Measurements from ENCODE around the gene LILRB4.

Gene LILRB4

GRCh38 chr19:54616821-54617560 lies 45.8 kb upstream of the LILRB4 start (continued):
- no peak for TF ChIP-seq WT1 (tag by site-specific recombination; IDR thresholded peaks at IDR 0.05)

- H3K4me1 ChIP-seq (ENCODE audit: control insufficient read depth, insufficient read depth, low read length): no peaks in the 10 kb centered on the region
- no peak for TF ChIP-seq ZNF791 (tag by site-specific recombination; IDR thresholded peaks at IDR 0.05)
- TF ChIP-seq, protein P1, sequence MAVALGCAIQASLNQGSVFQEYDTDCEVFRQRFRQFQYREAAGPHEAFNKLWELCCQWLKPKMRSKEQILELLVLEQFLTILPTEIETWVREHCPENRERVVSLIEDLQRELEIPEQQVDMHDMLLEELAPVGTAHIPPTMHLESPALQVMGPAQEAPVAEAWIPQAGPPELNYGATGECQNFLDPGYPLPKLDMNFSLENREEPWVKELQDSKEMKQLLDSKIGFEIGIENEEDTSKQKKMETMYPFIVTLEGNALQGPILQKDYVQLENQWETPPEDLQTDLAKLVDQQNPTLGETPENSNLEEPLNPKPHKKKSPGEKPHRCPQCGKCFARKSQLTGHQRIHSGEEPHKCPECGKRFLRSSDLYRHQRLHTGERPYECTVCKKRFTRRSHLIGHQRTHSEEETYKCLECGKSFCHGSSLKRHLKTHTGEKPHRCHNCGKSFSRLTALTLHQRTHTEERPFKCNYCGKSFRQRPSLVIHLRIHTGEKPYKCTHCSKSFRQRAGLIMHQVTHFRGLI (tag by site-specific recombination; IDR thresholded peaks at IDR 0.05): no peak
- TF ChIP-seq ZFP69B (tag by site-specific recombination; IDR thresholded peaks at IDR 0.05): no peak
- no peak for TF ChIP-seq ZNF518A (tag by site-specific recombination; conservative IDR thresholded peaks at IDR 0.05; ENCODE audit: low read depth)
- no peak for TF ChIP-seq ZNF24 (tag by site-specific recombination; IDR thresholded peaks at IDR 0.05)
- TF ChIP-seq, protein P2, sequence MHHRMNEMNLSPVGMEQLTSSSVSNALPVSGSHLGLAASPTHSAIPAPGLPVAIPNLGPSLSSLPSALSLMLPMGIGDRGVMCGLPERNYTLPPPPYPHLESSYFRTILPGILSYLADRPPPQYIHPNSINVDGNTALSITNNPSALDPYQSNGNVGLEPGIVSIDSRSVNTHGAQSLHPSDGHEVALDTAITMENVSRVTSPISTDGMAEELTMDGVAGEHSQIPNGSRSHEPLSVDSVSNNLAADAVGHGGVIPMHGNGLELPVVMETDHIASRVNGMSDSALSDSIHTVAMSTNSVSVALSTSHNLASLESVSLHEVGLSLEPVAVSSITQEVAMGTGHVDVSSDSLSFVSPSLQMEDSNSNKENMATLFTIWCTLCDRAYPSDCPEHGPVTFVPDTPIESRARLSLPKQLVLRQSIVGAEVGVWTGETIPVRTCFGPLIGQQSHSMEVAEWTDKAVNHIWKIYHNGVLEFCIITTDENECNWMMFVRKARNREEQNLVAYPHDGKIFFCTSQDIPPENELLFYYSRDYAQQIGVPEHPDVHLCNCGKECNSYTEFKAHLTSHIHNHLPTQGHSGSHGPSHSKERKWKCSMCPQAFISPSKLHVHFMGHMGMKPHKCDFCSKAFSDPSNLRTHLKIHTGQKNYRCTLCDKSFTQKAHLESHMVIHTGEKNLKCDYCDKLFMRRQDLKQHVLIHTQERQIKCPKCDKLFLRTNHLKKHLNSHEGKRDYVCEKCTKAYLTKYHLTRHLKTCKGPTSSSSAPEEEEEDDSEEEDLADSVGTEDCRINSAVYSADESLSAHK (tag by site-specific recombination; IDR thresholded peaks at IDR 0.05): no peak
- no peak for TF ChIP-seq ZNF707 (tag by site-specific recombination; IDR thresholded peaks at IDR 0.05)
- TF ChIP-seq SP7 (tag by site-specific recombination; IDR thresholded peaks at IDR 0.05): no peak
- no peak for TF ChIP-seq SETDB1 (IDR thresholded peaks at IDR 0.05; ENCODE audit: insufficient read length, low read length)
- no peak for TF ChIP-seq ZNF600 (tag by site-specific recombination; IDR thresholded peaks at IDR 0.05)
- no peak for TF ChIP-seq ZNF16 (tag by site-specific recombination; IDR thresholded peaks at IDR 0.05; ENCODE audit: low read depth)
- no peak for TF ChIP-seq ZNF621 (tag by site-specific recombination; IDR thresholded peaks at IDR 0.05)
- TF ChIP-seq, protein P3, sequence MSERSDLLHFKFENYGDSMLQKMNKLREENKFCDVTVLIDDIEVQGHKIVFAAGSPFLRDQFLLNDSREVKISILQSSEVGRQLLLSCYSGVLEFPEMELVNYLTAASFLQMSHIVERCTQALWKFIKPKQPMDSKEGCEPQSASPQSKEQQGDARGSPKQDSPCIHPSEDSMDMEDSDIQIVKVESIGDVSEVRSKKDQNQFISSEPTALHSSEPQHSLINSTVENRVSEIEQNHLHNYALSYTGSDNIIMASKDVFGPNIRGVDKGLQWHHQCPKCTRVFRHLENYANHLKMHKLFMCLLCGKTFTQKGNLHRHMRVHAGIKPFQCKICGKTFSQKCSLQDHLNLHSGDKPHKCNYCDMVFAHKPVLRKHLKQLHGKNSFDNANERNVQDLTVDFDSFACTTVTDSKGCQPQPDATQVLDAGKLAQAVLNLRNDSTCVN (tag by site-specific recombination; optimal IDR thresholded peaks at IDR 0.05): no peak
- TF ChIP-seq TCF7L2 (IDR thresholded peaks at IDR 0.05; ENCODE audit: borderline replicate concordance, low read depth, low read length): no peak
- TF ChIP-seq ZNF558 (tag by site-specific recombination; IDR thresholded peaks at IDR 0.05): no peak
- H3K9me3 ChIP-seq (ENCODE audit: control insufficient read depth, insufficient read depth, low read depth, low read length): no peaks in the 10 kb centered on the region
- ChIA-PET CTCF (no interaction called here), POLR2A (no interaction called here)
- no peak overlapping the region for H3K27ac ChIP-seq (ENCODE audit: extremely low read depth, low read depth, low read length)
- no peaks in the 10 kb centered on the region for H3K36me3 ChIP-seq (ENCODE audit: control insufficient read depth in 2 of 2, insufficient read depth in 1 of 2, low read length in 2 of 2)
- H3K4me3 ChIP-seq (ENCODE audit: low read depth, low read length): no peak overlapping the region
Observed at GRCh38 chr19:54620464-54620863, 42.3 kb upstream of the LILRB4 start.

Data from HEK293 (cell line).